A549 (cell line): ENCODE data around the gene GARIN6.

Experiments used
- CHD4 ChIP-seq: fragments of 200-600 bp; sonication (generic); IDR thresholded peaks from 2 replicates; pipeline ENCODE4 v1.6.1; 2016; ENCODE audit warnings: antibody characterized with exemption, mild to moderate bottlenecking, borderline replicate concordance
- CTCF ChIP-seq: fragments of >200 bp; sonication (Bioruptor Twin); formaldehyde crosslinking; IDR thresholded peaks from 3 replicates; pipeline ENCODE4 v1.5.1; 2016
- ESRRA ChIP-seq: fragments of 150-350 bp; IDR thresholded peaks from 2 replicates; pipeline ENCODE4 v1.6.1; 2014; ENCODE audit warnings: mild to moderate bottlenecking, low read length, borderline replicate concordance
- HDAC2 ChIP-seq: fragments of 200-600 bp; sonication (generic); IDR thresholded peaks from 2 replicates; pipeline ENCODE4 v1.6.1; 2016
- HOXB5 ChIP-seq: fragments of 250-450 bp; sonication (Bioruptor Pico); IDR thresholded peaks from 2 replicates; pipeline ENCODE4 v1.5.0; 2020; ENCODE audit warnings: mild to moderate bottlenecking, moderate library complexity
- JUN ChIP-seq, 2 experiments: fragments of >200 bp; sonication (Bioruptor Twin); formaldehyde crosslinking; IDR thresholded peaks; 2 replicates in 1 of 2; 3 replicates in 1 of 2; pipeline ENCODE4 v1.6.1; 2016 to 2017
- JUNB ChIP-seq: fragments of >200 bp; sonication (Bioruptor Twin); formaldehyde crosslinking; IDR thresholded peaks from 2 replicates; pipeline ENCODE4 v1.6.1; 2016
- MAX ChIP-seq: IDR thresholded peaks from 2 replicates; pipeline ENCODE4 v1.6.1; 2012
- PHF8 ChIP-seq: fragments of 200-600 bp; sonication (generic); IDR thresholded peaks from 2 replicates; pipeline ENCODE4 v1.6.1; 2016; ENCODE audit warnings: low read depth, mild to moderate bottlenecking, antibody characterized with exemption, moderate library complexity, borderline replicate concordance
- POLR2A ChIP-seq: IDR thresholded peaks from 2 replicates; pipeline ENCODE4 v1.6.1; 2012; ENCODE audit warnings: mild to moderate bottlenecking, low read length
- RAD21 ChIP-seq, 2 experiments: fragments of >200 bp in 1 of 2; sonication (Bioruptor Twin) in 1 of 2; formaldehyde crosslinking in 1 of 2; IDR thresholded peaks in 1 of 2; conservative IDR thresholded peaks in 1 of 2; 2 replicates in 1 of 2; 3 replicates in 1 of 2; pipeline ENCODE4 v1.6.1; 2012 to 2018; ENCODE audit warnings: inconsistent platforms in 1 of 2
- USF2 ChIP-seq: fragments of 450-650 bp; IDR thresholded peaks from 2 replicates; pipeline ENCODE4 v1.6.1; 2014; ENCODE audit warnings: antibody characterized with exemption

GRCh38 chr12:99620159-99620479, 27.4 kb upstream of the GARIN6 start:
- TF ChIP-seq USF2 (no peak), RAD21 (conservative IDR thresholded peaks at IDR 0.05 in 1 of 2, IDR thresholded peaks at IDR 0.05 in 1 of 2) (no peak), CTCF (no peak; the same call in 2 of the 3 replicates), ESRRA (no peak), HOXB5 (CRISPR knock-in tag) (no peak), CHD4 (no peak), PHF8 (no peak), POLR2A (no peak), MAX (no peak), JUN (IDR thresholded peaks at IDR 0.05) (no peak), JUNB (no peak), HDAC2 (no peak)
